Activated CD4-positive, alpha-beta T cell treated with anti-CD3 and anti-CD28 coated beads for 4 hours (primary cell): ENCODE measurements around the gene EDAR.

Source experiments
- DNase-seq, 2 donors: peaks; one replicate each; pipeline ENCODE4 v3.0.0-alpha.2; 2020

EDAR gene

GRCh38 chr2:108988796-108989713 is at the start of gene EDAR:
Gene EDAR, minus strand, starts transcription at chr2:108989220. Its CDS starts 58,206 bp downstream, at chr2:108931014.
- peak; percentile 26 to 52 for DNase-seq

- DNase-seq: no peak
These were observed 44.2 kb upstream of the EDAR start for GRCh38 chr2:109033171-109033570.

GRCh38 chr2:109032229-109032820 is 43.3 kb upstream of the EDAR start:
- peak; percentile 24 to 27 for DNase-seq

- peak; percentile 64 to 70 for DNase-seq
These were observed 42.6 kb upstream of the EDAR start for GRCh38 chr2:109031476-109032228.

GRCh38 chr2:109030870-109031475 is 42.0 kb upstream of the EDAR start:
- DNase-seq: peak; percentile 21 to 23

GRCh38 chr2:109029490-109030201 is 40.6 kb upstream of the EDAR start:
- no peak for DNase-seq

- DNase-seq: no peak
These were observed 39.9 kb upstream of the EDAR start for GRCh38 chr2:109028738-109029489.

- DNase-seq: no peak
These were observed 39.3 kb upstream of the EDAR start for GRCh38 chr2:109028277-109028676.

GRCh38 chr2:109027702-109028101 is 38.7 kb upstream of the EDAR start:
- no peak for DNase-seq

- DNase-seq: no peak
These were observed 35.5 kb upstream of the EDAR start for GRCh38 chr2:109024477-109024876.

GRCh38 chr2:109021895-109022300 is 32.9 kb upstream of the EDAR start:
- no peak for DNase-seq

GRCh38 chr2:109020217-109020637 is 31.2 kb upstream of the EDAR start:
- DNase-seq: no peak

GRCh38 chr2:109018452-109018851 is 29.4 kb upstream of the EDAR start:
- no peak for DNase-seq

- no peak for DNase-seq
These were observed 28.0 kb upstream of the EDAR start for GRCh38 chr2:109017017-109017416.

GRCh38 chr2:109016376-109016775 is 27.4 kb upstream of the EDAR start:
- DNase-seq: no peak

- no peak for DNase-seq
These were observed 25.5 kb upstream of the EDAR start for GRCh38 chr2:109014476-109014875.

- no peak for DNase-seq
These were observed 24.0 kb upstream of the EDAR start for GRCh38 chr2:109013051-109013450.

GRCh38 chr2:109009920-109010610 is 21.0 kb upstream of the EDAR start:
- DNase-seq: no peak

- DNase-seq: no peak
These were observed 18.0 kb upstream of the EDAR start for GRCh38 chr2:109006971-109007370.

- DNase-seq: no peak
These were observed 16.7 kb upstream of the EDAR start for GRCh38 chr2:109005686-109006204.

- DNase-seq: no peak
These were observed 12.2 kb upstream of the EDAR start for GRCh38 chr2:109001201-109001600.
